Measurements from ENCODE around the gene TSPAN31. TPM values are rescaled to one million over a fixed set of nuclear protein-coding genes. Genes with fewer than 3 reads are reported as not detected.

The TSPAN31 gene
- polyA plus RNA-seq, 1 donor (not counting 4 experiments of a cell fraction or from before 2014, with no cell fraction given): 47.7 TPM

DNA sequence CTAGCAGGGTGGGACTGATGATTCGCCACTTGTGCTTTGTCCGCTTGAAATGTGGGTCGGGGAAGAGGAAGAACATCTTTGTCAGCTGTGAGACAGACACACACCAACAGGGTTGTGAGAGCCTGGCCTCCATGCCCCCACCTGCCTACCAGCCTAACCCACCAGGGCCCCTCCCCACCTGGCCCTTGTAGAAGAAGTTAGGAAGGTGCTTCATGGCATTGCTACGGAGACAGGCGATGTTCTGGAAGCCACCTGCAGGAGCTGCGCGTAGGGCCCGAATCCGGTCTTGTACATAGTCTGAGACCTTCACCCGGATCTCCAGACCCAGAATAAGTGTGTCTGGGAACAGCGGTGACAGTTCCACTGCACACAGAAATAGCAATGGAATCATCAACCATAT, 24.8 kb downstream of the TSPAN31 start:
- Histone ChIP-seq H3K9me1 (ENCODE audit: control insufficient read depth, extremely low read depth, insufficient read depth, low read length) (no peaks in the 10 kb centered on the region), H3K4me3 (ENCODE audit: control insufficient read depth in 2 of 3, extremely low read depth in 1 of 3, insufficient read depth in 2 of 3, low read depth in 1 of 3, low read length in 3 of 3) (no peak overlapping the region), H3K9ac (ENCODE audit: control insufficient read depth, extremely low read depth, insufficient read depth, low read length) (no peak overlapping the region), H4K20me1 (ENCODE audit: control insufficient read depth, extremely low read depth, insufficient read depth, low read length) (no peaks in the 10 kb centered on the region), H3K4me1 (ENCODE audit: control insufficient read depth, extremely low read depth, insufficient read depth, low read length) (peaks cover 23% of the 10 kb centered on the region), H3K79me2 (ENCODE audit: control insufficient read depth, insufficient read depth, low read length) (peaks cover 69% of the 10 kb centered on the region), H3K9me3 (ENCODE audit: control insufficient read depth, low read depth, low read length) (no peaks in the 10 kb centered on the region), H3K27ac (ENCODE audit: control insufficient read depth, insufficient read depth, low read length) (no peak overlapping the region), H3K4me2 (ENCODE audit: control insufficient read depth, extremely low read depth, insufficient read depth, low read depth, low read length) (no peak overlapping the region), H3K27me3 (ENCODE audit: control insufficient read depth, extremely low read depth, insufficient read depth, low read length) (no peaks in the 10 kb centered on the region), H2AFZ (ENCODE audit: control insufficient read depth, low read length) (no peak overlapping the region), H3K36me3 (ENCODE audit: control insufficient read depth in 2 of 2, extremely low read depth in 1 of 2, insufficient read depth in 2 of 2, low read length in 2 of 2) (peaks cover 9 to 18% of the 10 kb centered on the region in 2 experiments)
- DNase-seq (ENCODE audit: low read depth, low spot score): no peak
- no peak for FAIRE-seq
- no peak for TF ChIP-seq EZH2 (IDR thresholded peaks at IDR 0.05; ENCODE audit: low read length)
- TF ChIP-seq, protein P1, sequence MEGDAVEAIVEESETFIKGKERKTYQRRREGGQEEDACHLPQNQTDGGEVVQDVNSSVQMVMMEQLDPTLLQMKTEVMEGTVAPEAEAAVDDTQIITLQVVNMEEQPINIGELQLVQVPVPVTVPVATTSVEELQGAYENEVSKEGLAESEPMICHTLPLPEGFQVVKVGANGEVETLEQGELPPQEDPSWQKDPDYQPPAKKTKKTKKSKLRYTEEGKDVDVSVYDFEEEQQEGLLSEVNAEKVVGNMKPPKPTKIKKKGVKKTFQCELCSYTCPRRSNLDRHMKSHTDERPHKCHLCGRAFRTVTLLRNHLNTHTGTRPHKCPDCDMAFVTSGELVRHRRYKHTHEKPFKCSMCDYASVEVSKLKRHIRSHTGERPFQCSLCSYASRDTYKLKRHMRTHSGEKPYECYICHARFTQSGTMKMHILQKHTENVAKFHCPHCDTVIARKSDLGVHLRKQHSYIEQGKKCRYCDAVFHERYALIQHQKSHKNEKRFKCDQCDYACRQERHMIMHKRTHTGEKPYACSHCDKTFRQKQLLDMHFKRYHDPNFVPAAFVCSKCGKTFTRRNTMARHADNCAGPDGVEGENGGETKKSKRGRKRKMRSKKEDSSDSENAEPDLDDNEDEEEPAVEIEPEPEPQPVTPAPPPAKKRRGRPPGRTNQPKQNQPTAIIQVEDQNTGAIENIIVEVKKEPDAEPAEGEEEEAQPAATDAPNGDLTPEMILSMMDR (optimal IDR thresholded peaks at IDR 0.05 in 1 of 3, IDR thresholded peaks at IDR 0.05 in 1 of 3, conservative IDR thresholded peaks at IDR 0.05 in 1 of 3; ENCODE audit: extremely low read depth in 1 of 3, insufficient read depth in 2 of 3, low read length in 3 of 3): no peak
- dilution Hi-C loops (cut with MboI; ENCODE audit: extremely low pct_ligation_motif_present, low sequenced_read_pairs): no loop called here

DNA sequence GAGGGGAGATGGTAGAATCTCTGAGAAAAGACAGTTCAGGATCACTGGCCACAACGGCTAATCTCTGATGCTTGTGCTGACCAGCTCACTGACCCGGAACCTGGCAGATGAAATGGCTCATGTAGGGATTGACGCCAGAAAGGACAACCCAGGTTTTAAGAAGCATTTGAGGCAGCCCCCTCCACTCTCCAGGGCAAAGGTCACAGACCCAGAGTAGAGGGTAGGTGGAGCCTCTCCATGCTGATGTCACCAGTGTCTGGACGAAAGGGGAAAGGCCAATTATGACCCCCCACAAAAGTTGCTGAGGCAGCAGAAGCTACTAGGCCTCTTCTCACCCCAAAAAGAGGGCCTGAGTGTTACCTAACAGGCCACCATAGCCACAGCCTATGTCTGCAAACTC, 25.9 kb downstream of the TSPAN31 start:
- DNase-seq (ENCODE audit: low read depth, low spot score): no peak
- Histone ChIP-seq H3K27ac (ENCODE audit: control insufficient read depth, insufficient read depth, low read length) (peak overlapping the region; percentile 32), H3K79me2 (ENCODE audit: control insufficient read depth, insufficient read depth, low read length) (peaks cover 58% of the 10 kb centered on the region), H3K4me3 (ENCODE audit: control insufficient read depth in 2 of 3, extremely low read depth in 1 of 3, insufficient read depth in 2 of 3, low read depth in 1 of 3, low read length in 3 of 3) (no peak overlapping the region), H3K27me3 (ENCODE audit: control insufficient read depth, extremely low read depth, insufficient read depth, low read length) (no peaks in the 10 kb centered on the region), H3K36me3 (ENCODE audit: control insufficient read depth in 2 of 2, extremely low read depth in 1 of 2, insufficient read depth in 2 of 2, low read length in 2 of 2) (peaks cover 12 to 20% of the 10 kb centered on the region in 2 experiments), H3K4me1 (ENCODE audit: control insufficient read depth, extremely low read depth, insufficient read depth, low read length) (peaks cover 23% of the 10 kb centered on the region), H4K20me1 (ENCODE audit: control insufficient read depth, extremely low read depth, insufficient read depth, low read length) (no peaks in the 10 kb centered on the region), H3K9ac (ENCODE audit: control insufficient read depth, extremely low read depth, insufficient read depth, low read length) (peak overlapping the region; percentile 98), H3K9me1 (ENCODE audit: control insufficient read depth, extremely low read depth, insufficient read depth, low read length) (no peaks in the 10 kb centered on the region), H3K4me2 (ENCODE audit: control insufficient read depth, extremely low read depth, insufficient read depth, low read depth, low read length) (peak overlapping the region; percentile 98), H3K9me3 (ENCODE audit: control insufficient read depth, low read depth, low read length) (no peaks in the 10 kb centered on the region), H2AFZ (ENCODE audit: control insufficient read depth, low read length) (no peak overlapping the region)
- dilution Hi-C loops (cut with MboI; ENCODE audit: extremely low pct_ligation_motif_present, low sequenced_read_pairs): no loop called here
- no peak for TF ChIP-seq EZH2 (IDR thresholded peaks at IDR 0.05; ENCODE audit: low read length)
- TF ChIP-seq, protein P1 (optimal IDR thresholded peaks at IDR 0.05 in 1 of 3, IDR thresholded peaks at IDR 0.05 in 1 of 3, conservative IDR thresholded peaks at IDR 0.05 in 1 of 3; ENCODE audit: extremely low read depth in 1 of 3, insufficient read depth in 2 of 3, low read length in 3 of 3): no peak
- no peak for FAIRE-seq

Data from keratinocyte (primary cell).